Activated CD8-positive, alpha-beta memory T cell treated with anti-CD3 and anti-CD28 coated beads, Interleukin-2, amount 50 U/mL, for 48 hours (primary cell): ENCODE data around the gene TMEM184B.
A peak's percentile ranks its signal among the peaks of the same experiment; 100 is the strongest.
"Not testable (repeated sequence)": the region's sequence is repeated elsewhere in the genome, so short reads cannot be mapped to it uniquely, and the experiment has no call there.

Source experiments
- DNase-seq: peaks from one replicate; pipeline ENCODE4 v3.0.0-alpha.2; 2020

The TMEM184B gene

GRCh38 chr22:38201711-38202436 lies 70.9 kb downstream of the TMEM184B start, which contains the start of gene MAFF:
Gene MAFF (plus strand): TSS chr22:38201994. CDS start chr22:38213854, 11,860 bp downstream.
- DNase-seq: peak; percentile 98

- DNase-seq: no peak
Measured at GRCh38 chr22:38201371-38201710, 71.5 kb downstream of the TMEM184B start.

GRCh38 chr22:38199826-38200559 lies 72.8 kb downstream of the TMEM184B start:
- no peak for DNase-seq

DNA sequence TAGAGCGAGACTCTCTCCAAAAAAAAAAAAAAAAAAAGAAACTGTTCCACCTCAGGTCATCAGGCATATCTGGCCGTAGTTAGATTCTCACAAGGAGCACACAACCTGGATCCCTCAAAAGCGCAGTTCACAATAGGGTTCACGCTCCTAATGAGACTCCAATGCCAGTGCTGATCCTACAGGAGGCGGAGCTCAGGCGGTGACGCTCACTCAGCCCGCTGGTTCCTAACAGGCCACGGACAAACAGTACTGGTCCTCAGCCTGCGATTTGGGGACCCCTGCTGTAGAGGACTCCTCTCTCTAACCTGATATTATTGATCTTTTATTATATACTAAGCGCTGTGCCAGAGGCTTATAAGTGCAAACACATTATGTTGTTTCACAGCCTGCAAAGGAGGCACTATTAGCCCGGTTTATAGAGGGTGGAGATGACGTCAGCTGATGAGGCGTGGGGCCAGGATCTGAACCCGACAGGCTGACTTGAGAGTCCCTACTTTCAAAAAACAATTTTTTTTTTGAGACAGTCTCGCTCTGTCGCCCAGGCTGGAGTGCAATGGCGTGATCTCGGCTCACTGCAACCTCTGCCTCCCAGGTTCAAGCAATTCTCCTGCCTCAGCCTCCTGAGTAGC lies 75.9 kb downstream of the TMEM184B start:
- no peak for DNase-seq

GRCh38 chr22:38193580-38193979 lies 79.2 kb downstream of the TMEM184B start:
- no peak for DNase-seq

DNA sequence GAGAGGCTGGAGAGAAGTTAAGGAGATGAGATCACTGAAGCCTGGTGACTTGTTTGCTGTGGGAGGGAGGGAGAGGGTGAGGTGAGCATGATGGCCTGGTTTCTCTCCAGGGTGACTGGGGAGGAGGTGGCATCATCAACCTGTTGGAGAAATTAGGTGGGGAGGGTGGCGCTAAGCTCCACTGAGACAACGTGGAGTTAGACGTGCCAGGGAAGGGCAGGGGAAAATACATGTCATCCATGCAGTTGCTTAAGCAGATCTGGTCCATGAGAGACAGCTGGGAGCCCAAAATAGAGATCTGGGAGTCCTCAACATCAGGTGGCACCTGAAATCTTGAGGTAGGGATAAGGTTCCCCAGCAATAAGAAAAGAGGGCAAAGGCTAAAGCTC lies 80.3 kb downstream of the TMEM184B start:
- no peak for DNase-seq

- DNase-seq: no peak
Measured at GRCh38 chr22:38191731-38192474, 80.9 kb downstream of the TMEM184B start.

DNA sequence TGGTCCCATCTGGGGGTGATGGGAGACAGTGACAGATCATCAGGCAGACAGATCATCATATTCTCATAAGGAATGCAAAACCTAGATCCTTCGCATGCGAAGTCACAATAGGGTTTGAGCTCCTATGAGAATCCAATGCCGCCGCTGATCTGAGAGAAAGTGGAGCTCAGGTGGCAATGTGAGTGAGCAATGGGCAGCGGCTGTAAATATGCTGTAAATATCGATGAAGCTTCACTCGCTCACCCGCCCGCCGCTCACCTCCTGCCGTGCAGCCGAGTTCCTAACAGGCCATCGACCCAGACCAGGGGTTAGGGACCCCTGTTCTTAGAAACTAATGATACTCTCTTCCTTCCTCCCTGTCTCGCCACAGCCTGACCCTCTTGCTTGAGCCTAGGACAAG lies 81.8 kb downstream of the TMEM184B start:
- DNase-seq: no peak

GRCh38 chr22:38190581-38190980 lies 82.2 kb downstream of the TMEM184B start:
- no peak for DNase-seq

DNA sequence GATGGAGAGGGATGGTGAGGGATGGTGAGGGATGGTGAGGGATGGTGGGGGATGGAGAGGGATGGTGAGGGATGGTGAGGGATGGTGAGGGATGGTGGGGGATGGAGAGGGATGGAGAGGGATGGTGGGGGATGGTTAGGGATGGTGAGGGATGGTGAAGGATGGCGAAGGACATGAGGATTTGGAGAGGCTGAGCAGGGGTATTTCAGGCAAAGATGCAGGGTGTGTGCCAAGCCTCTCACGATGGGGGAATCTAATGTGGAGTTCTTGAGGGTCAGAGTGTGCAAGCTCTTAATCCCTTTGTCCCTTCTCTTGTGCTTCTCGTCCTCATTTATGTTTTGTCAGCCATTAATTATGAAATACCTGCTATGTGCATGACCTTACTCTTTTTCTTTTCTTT lies 83.7 kb downstream of the TMEM184B start:
- no peak for DNase-seq

DNA sequence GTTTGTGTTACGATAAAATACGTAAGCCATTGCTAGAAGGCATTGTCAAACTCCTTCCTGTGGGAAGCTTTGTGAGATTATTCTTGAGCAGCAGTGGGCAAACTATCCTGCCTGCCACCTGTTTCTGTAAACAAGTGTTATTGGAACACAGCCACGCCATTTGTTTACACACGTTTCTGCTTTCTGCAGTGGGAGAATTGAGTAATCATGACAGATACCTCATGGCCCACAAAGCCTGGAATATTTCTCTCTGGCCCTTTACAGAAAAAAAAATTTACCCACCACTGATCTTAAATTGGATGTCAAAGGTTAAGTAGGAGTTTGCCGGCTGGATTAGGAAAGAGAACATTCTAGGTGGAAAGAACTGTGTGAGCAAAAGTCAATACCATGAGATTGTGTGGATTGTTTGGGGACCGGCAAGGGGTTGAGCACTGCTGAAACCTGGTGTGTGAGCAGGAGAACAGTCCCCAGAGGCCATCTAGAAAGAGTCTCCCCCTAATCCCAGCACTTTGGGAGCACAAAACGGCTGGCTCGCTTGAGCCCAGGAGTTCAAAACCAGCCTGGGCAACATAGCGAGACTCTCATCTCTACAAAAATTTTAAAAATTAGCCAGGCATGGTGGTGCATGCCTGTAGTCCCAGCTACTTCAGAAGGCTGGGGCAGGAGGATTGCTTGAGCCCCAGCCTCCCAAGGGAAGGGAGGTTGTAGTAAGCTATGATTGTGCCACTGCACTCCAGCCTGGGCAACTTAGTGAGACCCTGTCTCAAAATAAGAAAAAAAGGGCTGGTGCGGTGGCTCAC lies 85.2 kb downstream of the TMEM184B start:
- DNase-seq: no peak

- DNase-seq: no peak
Measured at GRCh38 chr22:38186429-38186828, 86.4 kb downstream of the TMEM184B start.

GRCh38 chr22:38184788-38185187 lies 88.0 kb downstream of the TMEM184B start:
- no peak for DNase-seq

GRCh38 chr22:38181453-38182200 lies 91.2 kb downstream of the TMEM184B start, which contains the start of gene PLA2G6:
Gene PLA2G6 (minus strand): TSS chr22:38181830. CDS start chr22:38169426, 12,404 bp downstream.
- DNase-seq: peak; percentile 98

DNA sequence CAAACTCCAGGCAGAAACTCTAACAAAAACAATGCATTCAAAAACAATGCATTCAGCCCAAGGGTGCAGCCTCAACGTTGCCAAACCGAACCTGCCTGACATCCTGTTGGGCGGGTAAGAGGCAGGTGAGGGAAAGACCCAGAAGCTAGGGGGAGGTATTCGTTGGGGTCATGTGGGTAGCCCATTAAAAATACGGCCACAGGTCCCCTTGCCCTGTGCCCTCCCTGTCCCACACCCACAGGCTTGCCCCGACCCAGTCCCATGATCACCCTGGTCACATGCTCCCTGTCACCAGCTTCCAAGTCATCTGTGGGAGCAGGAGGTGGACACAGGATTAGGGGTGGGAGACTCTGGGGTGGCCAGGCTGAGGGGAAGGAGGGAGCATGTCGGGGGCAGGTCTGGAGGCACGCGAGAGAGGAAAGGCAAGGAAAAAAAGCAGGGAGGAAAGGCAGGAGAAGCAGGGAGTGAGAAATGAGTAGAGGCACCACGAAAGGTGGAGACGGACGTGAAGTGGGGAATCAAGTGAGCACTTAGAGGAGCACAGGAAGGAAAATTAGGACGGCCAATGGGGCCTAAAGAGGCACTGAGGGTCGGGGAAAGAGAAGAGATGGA lies 91.9 kb downstream of the TMEM184B start:
- DNase-seq: peak; percentile 62

- not testable (repeated sequence) for DNase-seq
Measured at GRCh38 chr22:38178605-38178937, 94.2 kb downstream of the TMEM184B start.

GRCh38 chr22:38177926-38178604 lies 94.7 kb downstream of the TMEM184B start:
- DNase-seq: no peak

GRCh38 chr22:38177571-38177925 lies 95.3 kb downstream of the TMEM184B start:
- DNase-seq: not testable (repeated sequence)

DNA sequence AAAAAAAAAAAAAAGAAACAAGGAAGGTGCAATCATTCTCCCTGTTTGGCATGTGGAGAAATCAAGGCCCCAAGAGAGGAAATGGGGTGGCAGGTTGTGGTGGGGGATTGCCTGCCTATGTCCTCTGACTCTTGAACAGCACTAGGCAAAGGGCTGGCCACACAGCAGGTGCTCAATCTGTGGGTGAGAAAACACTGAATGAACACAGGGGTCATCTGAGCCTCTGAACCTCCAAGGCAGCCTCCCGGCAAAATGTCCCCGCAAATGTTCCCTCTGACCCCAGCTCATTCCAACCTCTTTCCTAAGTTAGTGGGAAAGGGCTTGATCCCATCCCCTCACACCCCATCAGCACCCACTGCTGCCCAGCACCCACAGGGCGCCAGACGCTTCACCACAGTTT lies 95.8 kb downstream of the TMEM184B start:
- no peak for DNase-seq

DNA sequence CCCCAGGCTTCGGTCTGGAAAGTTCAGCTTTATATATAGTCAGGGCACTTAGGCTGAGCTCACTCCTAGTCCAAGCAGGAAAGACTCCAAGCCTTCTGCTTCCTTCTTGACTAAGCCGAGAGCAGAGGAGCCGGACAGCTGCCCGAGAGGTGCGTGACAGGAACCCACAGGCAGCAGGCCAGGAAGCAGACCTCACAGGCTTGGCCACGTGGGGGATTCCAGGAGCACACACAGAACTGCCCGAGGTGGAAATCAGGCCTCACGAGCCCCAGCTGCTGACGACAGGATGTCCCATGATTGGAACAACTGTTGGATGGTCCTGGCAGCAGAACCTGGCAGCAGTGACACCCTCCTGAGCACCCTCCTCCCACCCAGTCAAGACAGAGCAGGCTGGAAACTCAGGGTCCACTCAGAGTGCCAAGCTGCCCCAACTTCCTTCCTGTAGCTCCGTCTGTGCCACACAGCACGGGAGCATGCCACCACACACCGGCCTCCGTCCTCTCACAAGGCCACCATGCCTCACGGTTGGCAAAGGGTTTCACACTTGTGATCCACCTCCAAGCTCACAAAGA lies 96.6 kb downstream of the TMEM184B start:
- no peak for DNase-seq
